ENCODE results near the gene LMTK2. TPM values are rescaled to one million over a fixed set of nuclear protein-coding genes. Genes with fewer than 3 reads are reported as not detected.

Gene LMTK2
- total and polyA plus RNA-seq, 8 donors, result 13.4 to 28.2 (median 16.6) TPM

GRCh38 chr7:98233219-98234070, 126.8 kb downstream of the LMTK2 start:
- Histone ChIP-seq H3K4me1 (no peaks in the 10 kb centered on the region), H3K9me3 (no peaks in the 10 kb centered on the region), H3K4me3 (no peak overlapping the region), H3K27ac (no peak overlapping the region), H3K36me3 (peaks cover 0 to 95% of the 10 kb centered on the region in 2 donors), H3K27me3 (no peaks in the 10 kb centered on the region)
- ATAC-seq (no peak), DNase-seq (peak in 1 of 4 donors; percentile 67)
- TF ChIP-seq, protein P1, sequence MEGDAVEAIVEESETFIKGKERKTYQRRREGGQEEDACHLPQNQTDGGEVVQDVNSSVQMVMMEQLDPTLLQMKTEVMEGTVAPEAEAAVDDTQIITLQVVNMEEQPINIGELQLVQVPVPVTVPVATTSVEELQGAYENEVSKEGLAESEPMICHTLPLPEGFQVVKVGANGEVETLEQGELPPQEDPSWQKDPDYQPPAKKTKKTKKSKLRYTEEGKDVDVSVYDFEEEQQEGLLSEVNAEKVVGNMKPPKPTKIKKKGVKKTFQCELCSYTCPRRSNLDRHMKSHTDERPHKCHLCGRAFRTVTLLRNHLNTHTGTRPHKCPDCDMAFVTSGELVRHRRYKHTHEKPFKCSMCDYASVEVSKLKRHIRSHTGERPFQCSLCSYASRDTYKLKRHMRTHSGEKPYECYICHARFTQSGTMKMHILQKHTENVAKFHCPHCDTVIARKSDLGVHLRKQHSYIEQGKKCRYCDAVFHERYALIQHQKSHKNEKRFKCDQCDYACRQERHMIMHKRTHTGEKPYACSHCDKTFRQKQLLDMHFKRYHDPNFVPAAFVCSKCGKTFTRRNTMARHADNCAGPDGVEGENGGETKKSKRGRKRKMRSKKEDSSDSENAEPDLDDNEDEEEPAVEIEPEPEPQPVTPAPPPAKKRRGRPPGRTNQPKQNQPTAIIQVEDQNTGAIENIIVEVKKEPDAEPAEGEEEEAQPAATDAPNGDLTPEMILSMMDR (IDR thresholded peaks at IDR 0.05), result no peak
- intact Hi-C loops (cut with DNase I), result no loop called here

GRCh38 chr7:98234429-98235147, 127.9 kb downstream of the LMTK2 start:
- intact Hi-C loops (cut with DNase I), result no loop called here
- Histone ChIP-seq H3K9me3 (no peaks in the 10 kb centered on the region), H3K4me3 (no peak overlapping the region), H3K27ac (no peak overlapping the region), H3K27me3 (no peaks in the 10 kb centered on the region), H3K36me3 (peaks cover 0 to 95% of the 10 kb centered on the region in 2 donors), H3K4me1 (no peaks in the 10 kb centered on the region)
- ATAC-seq (no peak), DNase-seq (peak in 1 of 4 donors; percentile 1)
- TF ChIP-seq, protein P1 (IDR thresholded peaks at IDR 0.05), result no peak

DNA sequence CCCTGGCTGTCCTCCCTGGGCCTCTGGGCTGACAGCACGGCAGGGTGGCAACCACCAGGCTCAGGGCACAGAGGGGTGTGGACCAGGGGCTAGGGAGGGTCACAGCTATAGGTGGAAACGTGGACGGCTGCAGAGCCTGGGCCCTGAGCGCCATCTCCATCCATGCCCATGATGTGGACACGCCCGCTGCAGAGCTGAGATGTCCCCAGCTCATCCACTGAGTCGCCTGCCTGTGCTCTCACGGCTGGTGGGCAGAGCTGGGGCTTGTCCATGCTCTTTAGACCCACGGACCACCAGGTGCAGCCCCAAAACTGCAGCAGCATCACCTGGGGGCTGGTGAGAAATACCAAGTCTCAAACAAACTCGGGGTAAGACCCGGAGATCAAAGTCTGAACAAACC, 129.2 kb downstream of the LMTK2 start:
- ATAC-seq (no peak), DNase-seq (peak in 1 of 4 donors; percentile 72)
- no peaks in the 10 kb centered on the region for H3K27me3 ChIP-seq
- no peak overlapping the region for H3K27ac ChIP-seq
- H3K4me1 ChIP-seq, result no peaks in the 10 kb centered on the region
- TF ChIP-seq, protein P1 (IDR thresholded peaks at IDR 0.05), result no peak
- intact Hi-C loops (cut with DNase I), result no loop called here
- peaks cover 0 to 95% of the 10 kb centered on the region in 2 donors for H3K36me3 ChIP-seq
- no peak overlapping the region for H3K4me3 ChIP-seq
- H3K9me3 ChIP-seq, result no peaks in the 10 kb centered on the region

- DNase-seq (peak in 1 of 4 donors; percentile 63), ATAC-seq (no peak)
- TF ChIP-seq, protein P1 (IDR thresholded peaks at IDR 0.05), result no peak
- peaks cover 0 to 96% of the 10 kb centered on the region in 2 donors for H3K36me3 ChIP-seq
- no peaks in the 10 kb centered on the region for H3K27me3 ChIP-seq
- no peaks in the 10 kb centered on the region for H3K9me3 ChIP-seq
- no peaks in the 10 kb centered on the region for H3K4me1 ChIP-seq
- intact Hi-C loops (cut with DNase I), result no loop called here
- no peak overlapping the region for H3K4me3 ChIP-seq
- H3K27ac ChIP-seq, result no peak overlapping the region
These were observed 129.9 kb downstream of the LMTK2 start for GRCh38 chr7:98236355-98237185.

All from left lung (tissue), 10 donors.